SK-N-MC (cell line): ENCODE results near the gene PMPCB.

Experiments
- EZH2 ChIP-seq: fragments of 200-600 bp; sonication (generic); IDR thresholded peaks from one replicate; pipeline ENCODE4 v1.6.1; 2017; ENCODE audit warnings: antibody characterized with exemption
- FOXP2 ChIP-seq: optimal IDR thresholded peaks from 2 replicates; pipeline ENCODE3; 2011; ENCODE audit warnings: mild to moderate bottlenecking, moderate library complexity; ENCODE audit not compliant: insufficient read depth; ENCODE audit errors: extremely low read length, control extremely low read depth
- POLR2AphosphoS5 ChIP-seq: IDR thresholded peaks from 2 replicates; pipeline ENCODE4 v1.6.1; 2012; ENCODE audit warnings: mild to moderate bottlenecking, low read depth, low read length, borderline replicate concordance

DNA sequence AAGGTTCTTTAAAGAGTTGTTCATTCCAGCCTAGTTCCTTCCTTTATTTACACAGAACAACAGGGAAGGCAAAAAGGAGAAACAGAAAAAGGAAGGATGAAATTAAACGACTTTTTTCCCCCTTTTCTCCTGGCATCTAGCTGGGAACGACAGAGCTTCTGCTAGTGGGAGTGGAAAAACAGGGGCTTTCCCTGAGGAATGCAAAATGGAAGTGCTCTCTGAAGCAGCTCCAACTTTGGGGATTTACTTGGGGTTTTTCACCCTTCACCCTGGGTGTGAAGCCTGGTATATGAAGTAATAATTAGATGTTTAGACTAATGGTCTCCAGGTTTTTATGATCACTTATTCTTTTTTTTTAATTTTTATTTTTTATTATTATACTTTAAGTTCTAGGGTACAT, 4.2 kb downstream of the PMPCB start:
- TF ChIP-seq EZH2 = no peak
- TF ChIP-seq POLR2AphosphoS5 = no peak
- no peak for TF ChIP-seq FOXP2
